ENCODE data around the gene CXorf49B. TPM values are rescaled to one million over a fixed set of nuclear protein-coding genes. Genes with fewer than 3 reads are reported as not detected.

The CXorf49B gene
- not detected in 2 replicates for total RNA-seq

DNA sequence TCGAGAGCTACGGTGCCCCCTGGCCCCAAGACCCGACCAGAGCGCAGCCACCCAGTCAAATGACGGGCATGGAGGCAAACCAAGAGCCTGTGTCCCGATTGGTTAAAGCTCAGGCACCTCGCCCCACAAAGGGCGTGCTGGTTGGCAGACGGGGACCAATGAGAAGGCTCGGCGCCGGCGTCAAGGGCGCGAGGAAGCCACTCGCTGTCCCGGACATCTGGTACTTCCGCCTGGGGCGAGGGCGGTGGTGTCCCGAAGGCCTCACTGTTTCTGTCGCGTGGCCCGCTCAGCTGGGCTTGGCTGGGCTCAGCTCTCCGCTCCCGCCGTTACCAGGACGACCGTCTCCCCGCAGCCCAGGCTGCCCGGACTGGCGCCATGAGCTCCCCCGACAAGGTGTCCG is at the start of gene CXorf49B:
Gene CXorf49B, plus strand, starts transcription at position 301 of the 400 bp plus-strand sequence. Its CDS starts 75 bp downstream, at position 376.

DNA sequence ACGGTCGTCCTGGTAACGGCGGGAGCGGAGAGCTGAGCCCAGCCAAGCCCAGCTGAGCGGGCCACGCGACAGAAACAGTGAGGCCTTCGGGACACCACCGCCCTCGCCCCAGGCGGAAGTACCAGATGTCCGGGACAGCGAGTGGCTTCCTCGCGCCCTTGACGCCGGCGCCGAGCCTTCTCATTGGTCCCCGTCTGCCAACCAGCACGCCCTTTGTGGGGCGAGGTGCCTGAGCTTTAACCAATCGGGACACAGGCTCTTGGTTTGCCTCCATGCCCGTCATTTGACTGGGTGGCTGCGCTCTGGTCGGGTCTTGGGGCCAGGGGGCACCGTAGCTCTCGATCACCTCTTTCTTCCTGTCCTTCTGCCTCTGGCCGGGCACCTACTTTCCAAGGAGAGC is 45.0 kb upstream of the CXorf49B start, which contains the start of gene CXorf49:
Gene CXorf49, minus strand, starts transcription at position 101 of the 400 bp plus-strand sequence. CDS start 134 bp downstream, outside the sequence.

Other genes with a start within 250 kb of the CXorf49B start
- 27.4 and 73.7 TPM in 2 replicates for gene OGT, start 230.2 kb upstream of the CXorf49B start, total RNA-seq
- gene GCNA, start 184.9 kb upstream of the CXorf49B start, total RNA-seq: 0.63 and 0.65 TPM in 2 replicates
- not detected in 2 replicates for gene CXCR3, start 144.8 kb upstream of the CXorf49B start, total RNA-seq
- gene CXorf49, start 45.1 kb upstream of the CXorf49B start, total RNA-seq: not detected in 2 replicates
- gene NHSL2, start 147.5 kb downstream of the CXorf49B start, total RNA-seq: 2.0 and 2.8 TPM in 2 replicates

Measured in mesangial cell (primary cell).